ENCODE results near the gene APLP2.
"Not testable (repeated sequence)": the region's sequence is repeated elsewhere in the genome, so short reads cannot be mapped to it uniquely, and the experiment has no call there.

The APLP2 gene

DNA sequence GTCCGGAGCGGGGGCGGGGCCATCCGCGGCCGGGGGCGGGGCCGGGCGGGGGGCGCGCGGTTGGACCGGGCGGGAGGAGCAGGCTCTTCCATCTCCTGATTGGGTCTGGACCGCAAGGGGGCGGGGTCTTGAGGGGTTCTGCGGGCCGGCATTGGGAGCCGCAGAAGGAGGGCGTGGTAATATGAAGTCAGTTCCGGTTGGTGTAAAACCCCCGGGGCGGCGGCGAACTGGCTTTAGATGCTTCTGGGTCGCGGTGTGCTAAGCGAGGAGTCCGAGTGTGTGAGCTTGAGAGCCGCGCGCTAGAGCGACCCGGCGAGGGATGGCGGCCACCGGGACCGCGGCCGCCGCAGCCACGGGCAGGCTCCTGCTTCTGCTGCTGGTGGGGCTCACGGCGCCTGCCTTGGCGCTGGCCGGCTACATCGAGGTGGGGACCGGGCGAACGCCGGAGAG is at the start of gene APLP2:
APLP2 (plus strand) TSS at position 236 of the 450 bp plus-strand sequence; CDS start at position 320, 84 bp downstream.
- DNase-seq (ENCODE audit: low spot score), result peak; percentile 100

DNA sequence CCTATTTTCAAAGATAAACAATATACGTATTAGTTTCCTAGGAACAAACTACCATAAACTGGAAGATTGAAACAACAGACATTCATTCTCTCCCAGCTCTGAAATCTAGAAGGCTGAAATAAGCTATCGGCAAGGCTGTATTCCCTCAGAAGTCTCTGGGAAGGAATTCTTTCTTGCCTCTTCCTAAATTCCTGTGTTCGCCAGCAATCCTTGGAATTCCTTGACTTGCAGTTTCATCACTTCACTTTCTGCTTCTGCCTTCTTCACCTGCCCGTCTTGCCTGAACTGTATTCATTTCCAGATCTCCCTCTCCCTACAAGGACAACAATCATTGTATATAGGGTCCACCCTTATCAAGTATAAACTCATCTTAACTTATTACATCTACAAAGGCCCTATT is 49.4 kb upstream of the APLP2 start:
- no peak for DNase-seq (ENCODE audit: low spot score)

DNA sequence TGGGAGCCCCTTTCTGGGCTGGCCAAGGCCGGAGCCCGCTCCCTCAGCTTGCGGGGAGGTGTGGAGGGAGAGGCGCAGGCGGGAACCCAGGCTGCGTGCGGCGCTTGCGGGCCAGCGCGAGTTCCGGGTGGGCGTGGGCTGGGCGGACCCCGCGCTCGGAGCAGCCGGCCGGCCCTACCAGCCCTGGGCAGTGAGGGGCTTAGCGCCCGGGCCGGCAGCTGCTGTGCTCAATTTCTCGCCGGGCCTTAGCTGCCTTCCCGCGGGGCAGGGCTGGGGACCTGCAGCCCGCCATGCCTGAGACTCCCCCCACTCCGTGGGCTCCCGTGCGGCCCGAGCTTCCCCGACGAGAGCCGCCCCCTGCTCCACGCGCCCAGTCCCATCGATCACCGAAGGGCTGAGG is 48.1 kb upstream of the APLP2 start:
- not testable (repeated sequence) for DNase-seq (ENCODE audit: low spot score)

DNA sequence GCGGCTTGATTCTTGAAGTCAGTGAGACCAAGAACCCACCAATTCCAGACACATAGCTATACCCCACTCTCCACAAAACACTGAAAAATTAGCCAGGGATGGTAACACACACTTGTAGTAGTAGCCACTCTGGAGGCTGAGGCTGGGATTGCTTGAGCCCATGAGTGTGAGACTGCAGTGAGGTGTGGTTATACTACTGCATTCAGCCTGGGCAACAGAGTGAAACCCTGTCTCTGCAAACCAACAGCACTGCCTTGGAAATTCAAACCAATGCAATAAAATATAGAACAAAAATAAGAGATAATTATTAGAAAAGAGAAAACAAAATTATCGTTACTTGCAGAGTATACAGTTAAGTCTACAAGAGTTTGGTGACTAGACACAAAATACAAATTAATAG is 46.9 kb upstream of the APLP2 start:
- no peak for DNase-seq (ENCODE audit: low spot score)

DNA sequence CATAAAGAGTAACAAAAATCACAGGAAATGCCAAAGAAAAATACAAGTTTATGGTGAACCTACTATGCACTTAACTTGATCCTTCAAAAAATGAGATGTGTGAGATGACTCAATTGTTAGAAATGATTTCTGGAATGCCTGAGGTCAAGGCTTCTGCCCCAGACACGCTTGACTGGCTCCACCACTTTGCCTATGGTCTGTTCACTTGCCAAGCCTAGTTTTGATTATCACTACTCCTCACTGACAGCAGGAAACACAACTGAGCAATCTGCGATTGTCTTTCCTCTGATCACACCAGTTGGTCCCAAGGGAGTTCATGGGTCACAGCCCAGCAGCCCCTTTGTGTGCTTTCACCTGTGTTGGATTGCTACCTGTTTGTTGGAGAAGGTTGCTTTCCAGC is 46.5 kb upstream of the APLP2 start:
- DNase-seq (ENCODE audit: low spot score), result no peak

DNA sequence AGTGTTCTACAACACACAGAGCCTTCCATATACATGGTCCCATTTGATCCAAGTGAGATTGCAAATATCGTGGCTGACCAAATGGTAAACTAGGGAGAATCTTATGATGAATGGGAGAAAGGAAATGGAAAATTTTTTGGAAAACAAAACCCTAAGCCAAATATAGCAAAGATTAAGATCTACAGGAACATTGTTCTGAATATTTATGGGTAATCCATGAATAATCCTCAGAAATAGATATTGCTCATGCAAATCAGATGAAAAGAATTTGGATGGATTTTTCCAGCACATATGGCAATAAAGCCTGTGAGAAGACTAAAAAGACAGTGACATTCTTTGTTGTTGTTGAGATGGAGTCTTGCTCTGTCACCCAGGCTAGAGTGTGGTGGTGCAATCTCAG is 45.3 kb upstream of the APLP2 start:
- DNase-seq (ENCODE audit: low spot score), result no peak

DNA sequence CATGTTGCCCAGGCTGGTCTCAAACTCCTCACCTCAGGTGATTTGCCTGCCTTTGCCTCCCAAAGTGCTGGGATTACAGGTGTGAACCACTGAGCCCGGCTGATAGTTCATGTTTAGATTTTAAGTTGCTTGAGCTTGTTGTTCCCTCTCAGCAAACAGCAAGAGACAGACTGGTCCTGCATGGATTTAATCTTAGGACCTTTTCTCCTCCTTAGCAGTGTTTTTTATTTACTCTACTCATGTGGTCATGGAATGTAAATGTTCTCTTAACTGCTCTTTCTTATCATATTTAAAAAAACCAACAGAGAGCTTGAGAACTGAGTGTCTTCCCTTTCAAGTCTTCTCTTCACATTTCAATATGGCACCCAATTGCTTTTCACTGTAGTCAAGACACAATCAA is 44.3 kb upstream of the APLP2 start:
- DNase-seq (ENCODE audit: low spot score), result no peak

DNA sequence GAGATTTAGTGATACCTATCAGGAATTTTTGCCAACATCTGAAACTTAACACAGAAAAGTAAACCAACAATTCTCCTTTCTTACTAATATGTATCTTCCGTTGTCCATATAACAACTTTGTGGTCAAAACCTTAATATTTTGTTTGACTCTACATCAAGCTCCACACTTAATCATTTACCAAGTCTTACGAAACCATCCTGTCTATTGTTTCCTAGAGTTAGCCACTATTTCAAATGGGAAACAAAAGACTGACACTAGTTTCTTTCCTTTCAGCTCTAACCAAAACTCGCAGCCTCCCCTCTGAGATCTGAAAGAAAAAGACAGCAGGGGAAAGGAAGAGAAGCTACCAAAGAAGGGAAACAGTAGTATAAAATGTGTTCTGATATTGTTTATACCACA is 40.6 kb upstream of the APLP2 start:
- DNase-seq (ENCODE audit: low spot score), result no peak

DNA sequence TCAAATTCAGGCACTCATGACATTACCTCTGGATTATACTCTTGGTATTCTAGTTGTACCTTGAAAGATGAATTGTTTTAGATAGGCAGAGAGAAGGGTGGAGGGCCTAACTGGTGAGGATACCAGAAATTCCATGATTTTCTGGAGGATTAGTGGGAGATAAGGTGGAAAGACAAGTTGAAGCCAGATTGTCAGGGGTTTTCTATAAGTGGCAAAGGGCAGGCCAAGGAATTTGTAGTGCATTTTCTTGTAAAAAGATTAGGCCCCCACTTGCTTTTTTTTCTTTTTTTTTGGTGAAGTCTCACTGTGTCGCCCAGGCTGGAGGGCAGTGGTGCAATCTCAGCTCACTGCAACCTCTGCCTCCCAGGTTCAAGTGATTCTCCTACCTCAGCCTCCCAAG is 38.6 kb upstream of the APLP2 start:
- DNase-seq (ENCODE audit: low spot score), result no peak

DNA sequence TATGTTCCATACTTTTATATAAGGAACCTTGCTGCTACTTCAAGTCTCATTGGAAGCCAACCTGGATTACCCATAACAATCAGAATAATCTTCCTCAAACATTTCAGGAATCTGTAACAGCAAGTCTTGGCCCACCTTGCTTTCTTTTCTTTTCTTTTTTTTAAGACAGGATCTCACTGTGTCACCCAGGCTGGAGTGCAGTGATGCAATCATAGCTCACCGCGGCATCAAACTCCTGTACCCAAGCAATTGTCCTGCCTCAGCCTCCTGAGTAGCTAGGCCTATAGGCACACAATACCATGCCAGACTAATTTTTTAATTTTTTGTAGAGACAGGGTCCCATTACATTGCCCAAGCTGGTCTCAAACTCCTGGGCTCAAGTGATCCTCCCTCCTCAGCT is 37.7 kb upstream of the APLP2 start:
- no peak for DNase-seq (ENCODE audit: low spot score)

DNA sequence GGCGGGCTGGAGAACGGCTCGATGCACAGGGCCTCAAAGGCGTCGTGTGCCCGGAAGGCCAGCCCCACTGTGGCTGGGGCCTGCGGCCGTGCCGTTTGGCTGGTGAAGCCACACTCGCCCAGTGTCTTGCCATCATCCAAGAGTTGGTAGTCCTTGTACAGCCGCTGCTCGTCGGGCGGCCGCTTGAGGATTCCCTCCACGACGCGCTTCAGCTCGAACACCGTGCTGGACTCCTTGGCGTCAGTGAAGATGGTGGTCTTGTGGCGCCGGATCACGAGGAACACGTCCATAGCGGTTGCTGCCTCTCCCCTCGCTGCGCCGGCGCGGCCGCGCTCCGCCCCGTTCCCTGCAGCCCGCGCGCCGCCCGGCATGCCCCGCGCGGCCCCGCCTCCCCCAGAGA is 36.8 kb upstream of the APLP2 start:
- DNase-seq (ENCODE audit: low spot score), result no peak

DNA sequence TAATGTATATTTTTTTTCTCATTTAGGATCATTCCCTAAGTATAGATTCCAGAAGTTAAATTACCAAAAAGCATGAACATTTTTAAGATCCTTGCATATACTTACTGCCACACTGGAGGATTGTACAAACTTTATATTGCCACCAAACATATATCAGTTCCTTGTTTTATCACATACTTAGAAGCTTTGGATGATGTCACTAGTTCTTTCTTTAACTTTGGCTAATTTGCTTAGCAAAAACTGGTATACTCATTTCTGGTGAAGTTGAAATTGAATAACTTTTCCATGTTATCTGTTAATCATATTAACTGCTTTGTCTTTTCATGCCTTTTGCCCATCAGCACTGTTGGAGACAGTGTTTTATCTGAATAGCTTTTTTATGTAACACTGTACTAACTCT is 35.5 kb upstream of the APLP2 start:
- no peak for DNase-seq (ENCODE audit: low spot score)

DNA sequence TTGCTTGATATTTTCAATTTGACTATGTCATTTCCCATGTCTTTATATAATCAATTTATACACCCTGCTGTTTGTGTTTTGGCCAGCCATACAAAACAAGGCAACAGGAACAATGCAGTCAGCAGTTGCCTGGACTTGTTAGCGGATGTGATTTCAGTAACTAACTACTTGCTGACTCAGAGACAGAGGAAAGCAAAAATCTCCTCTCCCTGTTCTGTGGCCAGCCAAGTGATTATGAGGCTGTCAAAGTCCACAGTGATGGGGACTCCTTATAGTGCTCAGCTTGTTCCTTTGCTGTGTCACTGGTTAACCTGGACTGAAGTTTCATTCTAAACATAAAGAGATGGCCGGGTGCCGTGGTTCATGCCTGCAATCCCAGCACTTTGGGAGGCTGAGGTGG is 32.6 kb upstream of the APLP2 start:
- DNase-seq (ENCODE audit: low spot score), result no peak

DNA sequence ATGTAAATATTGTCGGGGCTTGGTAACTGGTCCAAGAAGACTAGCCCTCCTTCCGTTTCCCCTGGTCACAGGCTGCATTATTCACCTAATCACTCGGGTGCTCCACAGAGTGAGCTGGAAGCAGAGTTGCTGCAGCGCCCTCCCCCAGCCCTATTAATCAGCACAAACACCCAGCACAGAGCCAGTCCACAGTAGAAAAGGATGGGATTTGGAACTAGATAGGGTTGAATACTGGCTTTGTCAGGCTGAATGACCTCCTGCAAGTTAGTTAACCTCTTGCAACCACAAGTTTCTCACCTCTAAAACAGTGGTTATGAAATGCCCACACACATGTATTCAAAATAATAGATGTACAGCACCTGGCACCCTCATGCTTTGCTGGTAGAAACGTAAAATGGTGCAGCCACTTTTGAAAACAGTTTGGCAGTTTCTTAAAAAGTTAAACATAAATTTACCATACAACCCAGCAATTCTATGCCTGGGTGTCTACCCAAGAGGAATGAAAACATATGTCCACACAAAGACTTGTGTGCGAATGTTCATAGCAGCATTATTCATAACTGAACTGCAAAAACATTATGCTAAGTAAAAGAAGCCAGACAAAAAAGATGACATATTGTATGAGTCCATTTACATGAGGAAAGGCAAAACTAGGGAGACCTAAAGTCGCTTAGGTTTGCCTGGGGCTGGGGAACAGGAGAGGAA is 31.7 kb upstream of the APLP2 start:
- no peak for DNase-seq (ENCODE audit: low spot score)

DNA sequence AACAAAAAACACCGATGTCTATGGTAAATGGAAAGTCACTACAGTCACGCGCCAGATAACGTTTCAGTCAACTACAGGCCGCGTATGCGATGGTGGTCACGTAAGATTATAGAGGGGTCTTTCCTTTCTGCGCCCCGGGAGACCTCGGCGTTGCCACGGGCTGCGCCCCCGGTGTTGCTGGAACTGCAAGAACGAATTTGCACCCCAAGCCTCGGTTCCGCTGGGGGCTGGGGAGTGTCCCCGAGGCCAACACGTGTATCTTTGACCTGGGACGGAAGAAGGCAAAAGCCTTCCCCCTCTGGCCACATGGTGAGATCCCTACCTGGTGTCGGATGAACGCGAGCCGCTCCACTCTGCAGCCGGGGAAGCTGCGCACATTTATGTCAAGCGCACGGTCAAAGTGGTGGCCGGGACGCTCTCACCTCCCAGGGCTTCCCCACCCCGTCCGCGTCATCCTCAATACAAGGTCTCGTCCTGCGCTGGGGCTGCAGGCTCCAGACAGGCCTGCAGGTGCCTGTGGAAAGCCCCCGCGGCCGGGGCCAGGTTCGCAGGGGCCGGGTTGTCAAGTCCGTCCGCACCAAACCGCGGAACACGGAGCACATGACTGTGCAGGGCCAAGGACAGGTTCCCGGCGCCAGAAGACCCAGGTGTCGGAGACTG is 29.3 kb upstream of the APLP2 start:
- no peak for DNase-seq (ENCODE audit: low spot score)

DNA sequence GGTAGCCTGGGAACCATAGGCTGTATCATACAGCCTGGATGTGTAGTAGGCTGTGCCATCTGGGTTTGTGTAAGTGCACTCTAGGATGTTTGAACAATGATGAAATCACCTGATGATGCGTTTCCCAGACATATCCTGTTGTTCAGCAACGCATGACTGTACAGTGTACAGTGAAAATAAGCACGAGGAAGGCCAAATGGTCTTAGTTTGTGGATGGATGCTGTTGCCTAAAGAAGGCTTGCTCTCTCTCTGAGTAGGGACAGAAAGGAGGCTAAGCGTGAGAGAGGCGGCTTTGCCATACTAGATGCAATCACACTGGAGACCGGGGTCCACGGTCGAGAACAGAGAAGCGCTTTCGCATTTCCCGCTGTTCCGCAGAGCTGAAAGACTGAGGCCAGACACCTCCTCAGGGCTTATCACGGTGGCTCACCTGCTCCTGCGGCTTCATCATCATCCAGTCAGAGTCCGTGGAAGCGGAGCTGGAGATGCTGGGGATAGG is 27.6 kb upstream of the APLP2 start:
- DNase-seq (ENCODE audit: low spot score), result no peak

DNA sequence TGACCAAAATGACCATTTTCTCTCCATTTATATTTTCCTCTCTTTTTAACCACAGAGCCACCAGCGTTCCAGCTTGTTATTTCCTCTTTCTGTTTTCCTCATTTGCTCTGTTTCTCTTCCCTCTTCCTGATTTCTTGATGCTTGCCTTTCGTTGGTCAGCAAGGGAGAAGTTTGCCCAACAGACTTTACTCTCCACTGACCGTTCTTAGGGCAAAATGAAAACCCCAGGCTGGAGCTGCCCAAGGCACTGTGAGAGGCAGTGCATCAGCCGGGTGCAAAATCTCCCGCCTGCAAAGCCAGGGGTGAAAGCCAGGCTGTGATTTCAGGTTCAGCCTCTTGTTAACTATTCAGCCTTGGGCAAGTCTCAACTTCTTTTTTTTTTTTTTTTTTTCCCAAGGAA is 26.1 kb upstream of the APLP2 start:
- peak; percentile 44 for DNase-seq (ENCODE audit: low spot score)

DNA sequence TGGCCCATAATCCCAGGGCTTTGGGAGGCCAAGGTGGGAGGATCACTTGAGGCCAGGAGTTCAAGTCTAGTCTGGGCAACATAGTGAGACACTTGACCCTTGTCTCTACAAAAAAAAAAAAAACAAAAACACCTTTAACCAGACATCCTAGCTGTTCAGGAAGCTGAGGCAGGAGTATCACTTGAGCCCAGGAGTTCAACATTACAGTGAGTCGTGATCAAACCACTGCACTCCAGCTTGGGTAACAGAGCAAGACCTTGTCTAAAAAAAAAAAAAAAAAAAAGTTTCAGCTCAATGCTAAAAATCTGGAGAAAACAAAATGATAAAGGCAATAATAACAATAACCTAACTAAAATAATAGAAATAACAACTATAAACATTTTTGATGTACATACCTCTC is 22.6 kb upstream of the APLP2 start:
- DNase-seq (ENCODE audit: low spot score), result no peak

DNA sequence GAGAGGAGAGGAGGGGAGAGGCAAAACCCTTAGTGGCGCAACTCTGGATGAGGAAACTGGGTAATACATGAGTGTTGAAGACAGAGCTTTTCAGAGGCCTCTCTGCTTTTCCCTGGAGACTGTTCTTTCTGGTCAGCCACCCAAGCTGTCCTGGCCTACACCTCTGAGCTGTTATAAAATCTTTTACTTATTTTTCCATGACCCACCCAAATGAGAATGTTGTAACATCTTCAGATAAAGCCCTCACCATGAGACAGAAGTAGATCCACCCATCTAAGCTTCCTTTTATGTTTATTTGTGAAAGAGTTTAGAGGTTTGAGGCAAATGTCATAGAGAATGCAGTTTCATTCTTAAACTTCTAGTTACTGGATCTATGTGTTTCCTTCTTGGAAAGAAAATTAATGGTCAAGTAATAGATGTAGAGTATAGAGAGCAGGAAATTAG is 20.3 kb upstream of the APLP2 start:
- no peak for DNase-seq (ENCODE audit: low spot score)

DNA sequence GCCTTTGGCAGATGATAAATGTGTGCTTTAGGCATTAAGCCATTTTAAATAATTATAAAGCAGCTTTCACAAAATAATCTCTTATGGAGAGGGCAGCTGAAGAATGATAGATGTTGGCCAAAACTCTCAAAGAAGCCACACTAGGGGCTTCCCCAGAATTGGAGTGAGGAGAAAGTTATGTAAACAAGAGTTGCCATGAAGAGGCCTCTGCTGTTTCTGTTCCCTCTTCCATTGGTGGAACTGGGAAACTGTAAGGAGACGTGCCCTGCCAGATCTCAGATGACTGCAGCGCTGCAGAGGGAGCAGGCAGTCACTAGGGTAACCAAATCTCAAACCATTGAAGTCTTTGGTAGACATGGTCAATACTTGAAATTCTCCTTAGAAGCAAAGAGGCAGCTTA is 19.4 kb upstream of the APLP2 start:
- DNase-seq (ENCODE audit: low spot score), result peak; percentile 11

DNA sequence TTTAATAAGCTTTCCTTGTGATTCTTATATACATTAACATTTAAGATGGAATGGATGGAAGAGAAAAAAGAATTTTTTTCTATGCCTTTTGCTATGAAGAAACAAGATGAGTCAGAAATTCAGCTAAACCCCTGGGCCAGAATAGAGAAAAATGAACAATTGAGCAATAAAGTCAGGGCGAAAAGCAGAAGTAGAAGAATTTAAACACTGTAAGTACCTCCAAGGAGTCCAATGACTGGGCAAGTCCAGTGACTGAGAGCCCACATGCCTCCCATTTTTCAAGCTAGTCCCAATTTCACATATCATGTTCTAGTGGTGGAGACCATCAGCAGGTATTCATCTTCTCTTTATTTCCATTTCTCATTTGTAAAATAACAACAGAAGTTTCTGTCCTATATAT is 18.6 kb upstream of the APLP2 start:
- DNase-seq (ENCODE audit: low spot score), result no peak

DNA sequence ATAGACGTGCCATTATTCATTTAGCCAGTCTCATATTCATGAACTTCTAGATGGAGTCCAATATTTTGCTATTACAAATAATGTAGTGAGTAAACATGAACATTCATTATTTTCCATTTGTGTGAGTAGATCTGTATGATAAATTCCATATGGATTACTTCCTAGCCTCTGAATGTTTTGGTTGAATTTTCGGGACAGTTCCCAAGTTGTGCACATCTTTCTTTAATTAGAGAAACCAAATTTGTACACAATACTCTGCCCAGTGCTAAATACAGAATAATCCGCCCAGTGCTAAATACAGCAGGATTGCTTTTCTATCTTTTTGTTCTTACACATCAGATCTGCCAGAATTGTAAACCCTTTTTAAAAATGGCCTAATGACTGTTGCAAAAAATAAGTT is 17.1 kb upstream of the APLP2 start:
- DNase-seq (ENCODE audit: low spot score), result no peak

DNA sequence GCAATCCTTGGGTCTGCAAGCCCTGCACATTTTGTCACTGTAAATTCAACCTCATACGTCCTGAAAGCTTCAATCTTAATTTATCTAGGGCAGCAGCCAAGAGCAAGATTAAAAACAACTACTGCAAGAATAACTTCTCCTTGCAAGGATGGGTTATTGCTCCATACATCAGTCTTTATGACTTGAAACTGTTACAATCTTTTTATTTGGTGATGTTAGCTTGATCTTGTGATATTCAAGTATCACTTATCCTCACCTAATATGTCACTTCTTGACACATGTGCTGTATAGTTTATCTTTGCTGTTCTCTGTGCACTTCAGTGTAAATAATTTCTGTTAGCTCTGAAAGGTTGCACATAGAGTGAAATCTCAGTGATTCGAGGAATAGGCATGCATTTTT is 14.7 kb upstream of the APLP2 start:
- no peak for DNase-seq (ENCODE audit: low spot score)

DNA sequence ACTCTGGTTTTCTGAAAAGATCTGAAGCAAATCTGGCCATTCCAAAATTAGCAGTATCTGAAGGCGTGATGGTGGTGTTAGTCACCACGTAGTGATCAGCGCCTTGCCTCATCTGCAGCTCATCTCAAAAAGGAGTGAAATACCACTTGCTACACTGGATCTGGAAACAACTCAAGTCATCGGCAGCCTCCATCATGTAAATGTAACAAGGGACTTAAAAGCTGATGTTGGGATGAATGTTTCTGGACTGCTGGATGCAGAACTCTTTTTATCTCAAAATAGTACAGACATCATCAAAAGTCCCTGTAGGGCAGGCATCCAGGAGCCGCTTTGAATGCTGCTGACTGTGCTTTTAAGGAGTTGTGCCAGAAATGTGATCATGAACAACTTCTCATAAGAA is 14.1 kb upstream of the APLP2 start:
- DNase-seq (ENCODE audit: low spot score), result no peak

Data from globus pallidus (tissue), 1 donor.